GM11168 (cell line): Measurements from ENCODE around the gene SLC25A11.
"Not testable (repeated sequence)": the region's sequence is repeated elsewhere in the genome, so short reads cannot be mapped to it uniquely, and the experiment has no call there.

Source experiments
- in situ Hi-C: fragments of 300-500 bp; cut with MboI; formaldehyde crosslinking; loops from one replicate; pipeline ENCODE4 v1.12.0; 2022; ENCODE audit warnings: low sequenced_read_pairs; ENCODE audit not compliant: unreplicated experiment

SLC25A11 gene

GRCh38 chr17:4928881-4929280 is 11.0 kb downstream of the SLC25A11 start:
- in situ Hi-C loops = no loop called here

GRCh38 chr17:4926577-4927335 is 13.1 kb downstream of the SLC25A11 start:
- in situ Hi-C loops = not testable (repeated sequence)

- in situ Hi-C loops = no loop called here
Observed at GRCh38 chr17:4921320-4921719, 18.5 kb downstream of the SLC25A11 start.

- in situ Hi-C loops = no loop called here
Observed at GRCh38 chr17:4920351-4921048, 19.3 kb downstream of the SLC25A11 start.

- in situ Hi-C loops = no loop called here
Observed at GRCh38 chr17:4919511-4920047, 20.3 kb downstream of the SLC25A11 start.

- in situ Hi-C loops = not testable (repeated sequence)
Observed at GRCh38 chr17:4914551-4914950, 25.3 kb downstream of the SLC25A11 start.

GRCh38 chr17:4913994-4914393 is 25.9 kb downstream of the SLC25A11 start:
- in situ Hi-C loops = no loop called here

- in situ Hi-C loops = no loop called here
Observed at GRCh38 chr17:4908711-4909496, 30.9 kb downstream of the SLC25A11 start.

- in situ Hi-C loops = no loop called here
Observed at GRCh38 chr17:4908301-4908700, 31.5 kb downstream of the SLC25A11 start.

GRCh38 chr17:4906642-4907041 is 33.2 kb downstream of the SLC25A11 start:
- in situ Hi-C loops = not testable (repeated sequence)

- in situ Hi-C loops = no loop called here
Observed at GRCh38 chr17:4903051-4903818, 36.6 kb downstream of the SLC25A11 start, which contains the start of gene CHRNE. CHRNE (minus strand) TSS chr17:4903098; CDS start chr17:4903063, 35 bp downstream.

- in situ Hi-C loops = no loop called here
Observed at GRCh38 chr17:4902540-4902939, 37.3 kb downstream of the SLC25A11 start.

GRCh38 chr17:4901648-4902344 is 38.0 kb downstream of the SLC25A11 start:
- in situ Hi-C loops = no loop called here

GRCh38 chr17:4901108-4901647 is 38.7 kb downstream of the SLC25A11 start:
- in situ Hi-C loops = no loop called here

- in situ Hi-C loops = no loop called here
Observed at GRCh38 chr17:4900231-4901107, 39.4 kb downstream of the SLC25A11 start.

GRCh38 chr17:4899341-4900230 is 40.3 kb downstream of the SLC25A11 start, which contains the start of gene C17orf107:
C17orf107 (plus strand) TSS chr17:4899536; CDS start chr17:4899763, 227 bp downstream.
- in situ Hi-C loops = no loop called here

- in situ Hi-C loops = no loop called here
Observed at GRCh38 chr17:4898927-4899326, 40.9 kb downstream of the SLC25A11 start.
